GM23338 (cell line): ENCODE data around the gene CDYL. TPM values are rescaled to one million over a fixed set of nuclear protein-coding genes. Genes with fewer than 3 reads are reported as not detected.

Source experiments
- ATAC-seq: fragments of 200-7000 bp; cut with Tn5 transposase; 3 replicates; pipeline ENCODE4 v1.9.1; 2020
- DNase-seq: peaks from one replicate; pipeline ENCODE4 v3.0.0-alpha.2; 2015; ENCODE audit warnings: low spot score
- H2AFZ ChIP-seq: fragments of 200-600 bp; sonication (generic); 2 replicates; pipeline ENCODE4 v1.8.0; 2016; ENCODE audit warnings: antibody characterized with exemption, mild to moderate bottlenecking, moderate library complexity
- H3F3A ChIP-seq: fragments of 200-600 bp; sonication (generic); replicated peaks from 2 replicates; pipeline ENCODE4 v1.8.0; 2017; ENCODE audit warnings: antibody characterized with exemption, mixed run types, low read depth
- H3K27ac ChIP-seq: fragments of 200-600 bp; sonication (generic); 2 replicates; pipeline ENCODE4 v1.6.1; 2016; ENCODE audit warnings: low read depth
- H3K27me3 ChIP-seq: fragments of 200-600 bp; sonication (generic); 2 replicates; pipeline ENCODE4 v1.8.0; 2016; ENCODE audit warnings: mild to moderate bottlenecking, mixed run types, moderate library complexity; ENCODE audit not compliant: insufficient read depth
- H3K36me3 ChIP-seq: fragments of 200-600 bp; sonication (generic); 2 replicates; pipeline ENCODE4 v1.8.0; 2016; ENCODE audit warnings: mild to moderate bottlenecking; ENCODE audit not compliant: insufficient read depth
- H3K4me1 ChIP-seq: fragments of 200-600 bp; sonication (generic); 2 replicates; pipeline ENCODE4 v1.8.0; 2016; ENCODE audit warnings: mild to moderate bottlenecking, moderate library complexity; ENCODE audit not compliant: insufficient read depth
- H3K4me2 ChIP-seq: fragments of 200-600 bp; sonication (generic); 2 replicates; pipeline ENCODE4 v1.7.1; 2017; ENCODE audit warnings: mixed run types
- H3K4me3 ChIP-seq: fragments of 200-600 bp; sonication (generic); 2 replicates; pipeline ENCODE4 v1.6.1; 2016; ENCODE audit warnings: mixed run types
- H3K79me2 ChIP-seq: fragments of 200-600 bp; sonication (generic); replicated peaks from 2 replicates; pipeline ENCODE4 v1.8.0; 2017; ENCODE audit warnings: mild to moderate bottlenecking; ENCODE audit not compliant: insufficient read depth
- H3K9me2 ChIP-seq: fragments of 200-600 bp; sonication (generic); 2 replicates; pipeline ENCODE4 v1.8.0; 2017; ENCODE audit not compliant: insufficient read depth
- H4K20me1 ChIP-seq: fragments of 200-600 bp; sonication (generic); replicated peaks from 2 replicates; pipeline ENCODE4 v1.8.0; 2017; ENCODE audit warnings: mild to moderate bottlenecking; ENCODE audit not compliant: insufficient read depth
- H3K27ac Mint-ChIP-seq: 2 replicates; pipeline ENCODE4 v1.8.0; 2020; ENCODE audit warnings: inconsistent platforms, mild to moderate bottlenecking, moderate library complexity, mixed read lengths
- H3K27me3 Mint-ChIP-seq: 3 replicates; pipeline ENCODE4 v1.8.0; 2022; ENCODE audit warnings: low read depth, mild to moderate bottlenecking, moderate library complexity, mixed read lengths, inconsistent platforms; ENCODE audit not compliant: insufficient read depth, poor library complexity
- H3K36me3 Mint-ChIP-seq: 3 replicates; pipeline ENCODE4 v1.8.0; 2021; ENCODE audit warnings: low read depth, mild to moderate bottlenecking, inconsistent platforms, moderate library complexity, mixed read lengths
- H3K4me1 Mint-ChIP-seq: 3 replicates; pipeline ENCODE4 v1.8.0; 2020; ENCODE audit warnings: mild to moderate bottlenecking, inconsistent platforms, mixed read lengths
- H3K4me3 Mint-ChIP-seq: 3 replicates; pipeline ENCODE4 v1.8.0; 2021; ENCODE audit warnings: moderate library complexity, mild to moderate bottlenecking, inconsistent platforms, mixed read lengths
- H3K9me3 Mint-ChIP-seq: 3 replicates; pipeline ENCODE4 v1.8.0; 2020; ENCODE audit warnings: moderate library complexity, mild to moderate bottlenecking, inconsistent platforms, mixed read lengths
- CREB1 ChIP-seq: fragments of 250-450 bp; sonication (Bioruptor Pico); IDR thresholded peaks from 2 replicates; pipeline ENCODE4 v1.5.0; 2020; ENCODE audit warnings: low read depth, mild to moderate bottlenecking, moderate library complexity
- CTCF ChIP-seq, 2 experiments: fragments of 200-600 bp in 1 of 2; sonication (generic) in 1 of 2; conservative IDR thresholded peaks; 2 replicates each; pipeline versions ENCODE4 v1.5.1 to v1.6.1; 2016 to 2017; ENCODE audit warnings: antibody characterized with exemption in 2 of 2, low read depth in 2 of 2, mild to moderate bottlenecking in 2 of 2, moderate library complexity in 1 of 2
- ETS1 ChIP-seq: IDR thresholded peaks from 2 replicates; pipeline ENCODE4 v1.6.1; 2016; ENCODE audit warnings: antibody characterized with exemption
- EZH2 ChIP-seq: fragments of 200-600 bp; sonication (generic); IDR thresholded peaks from one replicate; pipeline ENCODE4 v1.8.0; 2017; ENCODE audit warnings: antibody characterized with exemption, mild to moderate bottlenecking, low read depth; ENCODE audit not compliant: unreplicated experiment
- EZH2phosphoT487 ChIP-seq: fragments of 200-600 bp; sonication (generic); IDR thresholded peaks from one replicate; pipeline ENCODE4 v1.8.1; 2018; ENCODE audit warnings: antibody characterized with exemption; ENCODE audit not compliant: unreplicated experiment
- JUNB ChIP-seq: IDR thresholded peaks from one replicate; pipeline ENCODE4 v1.6.1; 2016; ENCODE audit warnings: antibody characterized with exemption; ENCODE audit not compliant: unreplicated experiment
- NANOG ChIP-seq: IDR thresholded peaks from 2 replicates; pipeline ENCODE4 v1.6.1; 2016; ENCODE audit warnings: antibody characterized with exemption, borderline replicate concordance
- POLR2AphosphoS5 ChIP-seq: IDR thresholded peaks from 2 replicates; pipeline ENCODE4 v1.6.1; 2016; ENCODE audit warnings: antibody characterized with exemption, low read depth
- REST ChIP-seq: IDR thresholded peaks from one replicate; pipeline ENCODE4 v1.6.1; 2018; ENCODE audit warnings: antibody characterized with exemption; ENCODE audit not compliant: unreplicated experiment
- STAT1 ChIP-seq: IDR thresholded peaks from one replicate; pipeline ENCODE4 v1.6.1; 2016; ENCODE audit warnings: antibody characterized with exemption; ENCODE audit not compliant: unreplicated experiment
- ZNF114 ChIP-seq: fragments of 250-450 bp; sonication (Bioruptor Pico); IDR thresholded peaks from 2 replicates; pipeline ENCODE4 v1.5.0; 2020; ENCODE audit warnings: mild to moderate bottlenecking, moderate library complexity
- ZNF331 ChIP-seq: fragments of 250-450 bp; sonication (Bioruptor Pico); IDR thresholded peaks from 2 replicates; pipeline ENCODE4 v1.5.0; 2020; ENCODE audit warnings: low read depth, mild to moderate bottlenecking, moderate library complexity
- ZNF462 ChIP-seq: fragments of 250-450 bp; sonication (Bioruptor Pico); IDR thresholded peaks from 2 replicates; pipeline ENCODE4 v1.5.0; 2020; ENCODE audit warnings: mild to moderate bottlenecking, moderate library complexity
- polyA plus RNA-seq: library from polyadenylated mRNA; unstranded; fragments of >200 nt; fragmentation: Nextera tagmentation; extraction: Ambion mirVana; gene quantifications from 2 replicates; pipeline ENCODE4 v1.2.1, GENCODE V29; 2016
- total RNA-seq: library from RNA; depleted of rRNA; stranded (reverse); fragments of >200 nt; shearing (Covaris generic); gene quantifications from 2 replicates; pipeline ENCODE4 v1.2.3, GENCODE V29; 2014

The CDYL gene
- total and polyA plus RNA-seq, 2 experiments from 2014 or later = 67.2 to 128 TPM

GRCh38 chr6:4816904-4817303, 40.7 kb downstream of the CDYL start:
- H2AFZ ChIP-seq = no peak overlapping the region
- H3K9me2 ChIP-seq = no peaks in the 10 kb centered on the region
- peaks cover 43% of the 10 kb centered on the region for H3K4me1 Mint-ChIP-seq
- no peaks in the 10 kb centered on the region for H3K36me3 ChIP-seq
- no peaks in the 10 kb centered on the region for H3F3A ChIP-seq
- ATAC-seq (no peak; the same call in 1 of the 3 replicates), DNase-seq (no peak)
- H3K4me3 Mint-ChIP-seq = no peak overlapping the region
- no peak overlapping the region for H3K4me2 ChIP-seq
- H3K27ac Mint-ChIP-seq = no peak overlapping the region
- H3K36me3 Mint-ChIP-seq = no peaks in the 10 kb centered on the region
- no peaks in the 10 kb centered on the region for H3K27me3 ChIP-seq
- no peak overlapping the region for H3K27ac ChIP-seq
- H3K4me1 ChIP-seq = peaks cover 25% of the 10 kb centered on the region
- H3K27me3 Mint-ChIP-seq = peaks cover 12% of the 10 kb centered on the region
- peaks cover 99% of the 10 kb centered on the region for H4K20me1 ChIP-seq
- no peak overlapping the region for H3K4me3 ChIP-seq
- H3K9me3 Mint-ChIP-seq = no peaks in the 10 kb centered on the region
- H3K79me2 ChIP-seq = peaks cover 100% of the 10 kb centered on the region
- no peak for TF ChIP-seq CTCF (conservative IDR thresholded peaks at IDR 0.05; ENCODE audit: low read depth in 2 of 2)
- TF ChIP-seq ZNF331 (CRISPR knock-in tag) = no peak
- TF ChIP-seq REST = no peak
- no peak for TF ChIP-seq POLR2AphosphoS5
- TF ChIP-seq CREB1 (CRISPR knock-in tag) = no peak
- TF ChIP-seq JUNB = no peak
- no peak for TF ChIP-seq ETS1
- no peak for TF ChIP-seq EZH2phosphoT487
- TF ChIP-seq ZNF114 (CRISPR knock-in tag) = no peak
- no peak for TF ChIP-seq NANOG
- no peak for TF ChIP-seq ZNF462
- no peak for TF ChIP-seq STAT1
- no peak for TF ChIP-seq EZH2
